ENCODE results near the gene ZNF532. TPM values are rescaled to one million over a fixed set of nuclear protein-coding genes. Genes with fewer than 3 reads are reported as not detected.

The ZNF532 gene
- total RNA-seq, 1 donor from 2014 or later = 41.3 TPM

DNA sequence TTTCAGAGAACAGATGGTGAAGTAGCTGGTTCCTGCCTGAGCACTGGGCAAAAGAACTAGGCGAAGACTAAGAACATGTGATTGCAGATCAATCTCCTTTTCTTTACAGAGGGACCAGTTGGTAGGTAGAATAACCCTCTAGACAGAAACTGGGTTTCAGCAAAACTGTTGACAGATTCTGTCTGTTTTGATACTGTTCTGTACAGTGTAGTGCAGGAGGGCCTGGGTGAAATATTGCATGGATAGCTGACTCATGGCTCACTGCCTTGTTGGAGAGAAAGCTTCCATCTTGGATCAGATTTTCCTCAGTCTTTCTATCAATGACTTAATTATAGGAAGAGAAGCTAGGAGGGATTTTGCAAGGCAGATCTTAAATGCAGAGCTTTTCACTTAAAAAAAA, 95.8 kb downstream of the ZNF532 start:
- H3K4me3 ChIP-seq (ENCODE audit: low read depth, low read length) = no peak overlapping the region
- H3K27me3 ChIP-seq (ENCODE audit: control insufficient read depth, insufficient read depth, low read length) = no peaks in the 10 kb centered on the region
- DNase-seq (ENCODE audit: low read depth) (no peak), FAIRE-seq (no peak)
- no peaks in the 10 kb centered on the region for H3K36me3 ChIP-seq (ENCODE audit: control insufficient read depth, insufficient read depth, low read length)
- TF ChIP-seq, protein P1, sequence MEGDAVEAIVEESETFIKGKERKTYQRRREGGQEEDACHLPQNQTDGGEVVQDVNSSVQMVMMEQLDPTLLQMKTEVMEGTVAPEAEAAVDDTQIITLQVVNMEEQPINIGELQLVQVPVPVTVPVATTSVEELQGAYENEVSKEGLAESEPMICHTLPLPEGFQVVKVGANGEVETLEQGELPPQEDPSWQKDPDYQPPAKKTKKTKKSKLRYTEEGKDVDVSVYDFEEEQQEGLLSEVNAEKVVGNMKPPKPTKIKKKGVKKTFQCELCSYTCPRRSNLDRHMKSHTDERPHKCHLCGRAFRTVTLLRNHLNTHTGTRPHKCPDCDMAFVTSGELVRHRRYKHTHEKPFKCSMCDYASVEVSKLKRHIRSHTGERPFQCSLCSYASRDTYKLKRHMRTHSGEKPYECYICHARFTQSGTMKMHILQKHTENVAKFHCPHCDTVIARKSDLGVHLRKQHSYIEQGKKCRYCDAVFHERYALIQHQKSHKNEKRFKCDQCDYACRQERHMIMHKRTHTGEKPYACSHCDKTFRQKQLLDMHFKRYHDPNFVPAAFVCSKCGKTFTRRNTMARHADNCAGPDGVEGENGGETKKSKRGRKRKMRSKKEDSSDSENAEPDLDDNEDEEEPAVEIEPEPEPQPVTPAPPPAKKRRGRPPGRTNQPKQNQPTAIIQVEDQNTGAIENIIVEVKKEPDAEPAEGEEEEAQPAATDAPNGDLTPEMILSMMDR (IDR thresholded peaks at IDR 0.05; ENCODE audit: insufficient read depth, low read length, severe bottlenecking) = no peak

DNA sequence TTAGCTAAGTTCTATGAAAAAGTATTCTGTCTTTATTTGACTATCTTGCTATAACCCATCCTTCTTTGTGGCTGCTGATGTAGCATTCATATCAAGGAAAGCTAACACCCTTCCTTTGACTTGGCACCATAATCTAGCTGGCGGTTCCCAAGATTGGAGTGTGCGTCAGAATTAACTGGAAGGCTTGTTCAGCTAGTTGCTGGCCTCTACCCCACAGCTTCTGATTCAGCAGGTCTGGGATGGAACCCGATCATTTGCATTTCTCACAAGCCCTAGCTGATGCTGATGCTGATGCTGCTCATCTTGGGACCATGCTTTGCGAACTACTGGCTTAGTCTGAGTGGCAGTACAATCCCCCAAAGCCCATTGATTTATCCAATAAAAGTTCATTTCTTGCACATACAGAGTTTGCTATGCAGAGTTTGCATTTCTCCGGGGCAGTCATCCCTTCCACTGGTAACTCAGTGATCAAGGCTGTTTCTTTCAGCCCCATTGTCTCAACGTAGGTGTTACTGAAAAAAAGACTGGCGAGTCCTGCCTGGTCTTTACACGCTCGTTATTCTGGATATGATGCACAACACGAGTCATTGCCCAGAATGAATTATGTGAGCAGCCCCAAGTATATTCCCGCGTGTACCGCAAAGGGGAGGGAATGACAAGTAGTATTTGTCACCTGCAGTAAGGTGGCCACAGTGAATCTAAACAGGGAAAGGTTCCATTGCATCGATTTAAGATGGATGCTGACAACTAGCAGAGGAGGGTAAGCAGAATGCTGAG, 96.5 kb downstream of the ZNF532 start:
- no peaks in the 10 kb centered on the region for H3K36me3 ChIP-seq (ENCODE audit: control insufficient read depth, insufficient read depth, low read length)
- DNase-seq (ENCODE audit: low read depth) = no peak

DNA sequence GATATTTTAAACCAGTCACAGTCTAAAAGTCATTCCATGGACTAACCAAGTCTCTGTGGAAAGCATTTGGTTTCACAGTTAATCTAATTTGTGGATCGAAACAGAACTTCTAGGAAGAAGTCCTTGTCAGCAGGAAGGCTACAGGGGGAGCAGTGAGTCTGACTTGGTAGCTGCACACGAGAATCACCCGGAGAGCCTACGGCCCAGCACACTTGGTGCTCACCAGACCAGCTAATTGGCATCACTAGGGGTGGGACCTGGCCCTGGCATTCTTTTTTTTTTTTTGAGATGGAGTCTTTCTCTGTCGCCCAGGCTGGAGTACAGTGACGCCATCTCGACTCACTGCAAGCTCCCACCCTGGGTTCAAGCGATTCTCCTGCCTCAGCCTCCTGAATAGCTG, 97.7 kb downstream of the ZNF532 start:
- Histone ChIP-seq H3K36me3 (ENCODE audit: control insufficient read depth, insufficient read depth, low read length) (peaks cover 3% of the 10 kb centered on the region), H3K27me3 (ENCODE audit: control insufficient read depth, insufficient read depth, low read length) (no peaks in the 10 kb centered on the region), H3K4me3 (ENCODE audit: low read depth, low read length) (no peak overlapping the region)
- TF ChIP-seq, protein P1 (IDR thresholded peaks at IDR 0.05; ENCODE audit: insufficient read depth, low read length, severe bottlenecking) = no peak
- no peak for FAIRE-seq
- no peak for DNase-seq (ENCODE audit: low read depth)

More for the DNA sequence above, 96.5 kb downstream of the ZNF532 start:
- no peak for FAIRE-seq
- TF ChIP-seq, protein P1 (IDR thresholded peaks at IDR 0.05; ENCODE audit: insufficient read depth, low read length, severe bottlenecking) = no peak
- no peaks in the 10 kb centered on the region for H3K27me3 ChIP-seq (ENCODE audit: control insufficient read depth, insufficient read depth, low read length)
- H3K4me3 ChIP-seq (ENCODE audit: low read depth, low read length) = no peak overlapping the region

DNA sequence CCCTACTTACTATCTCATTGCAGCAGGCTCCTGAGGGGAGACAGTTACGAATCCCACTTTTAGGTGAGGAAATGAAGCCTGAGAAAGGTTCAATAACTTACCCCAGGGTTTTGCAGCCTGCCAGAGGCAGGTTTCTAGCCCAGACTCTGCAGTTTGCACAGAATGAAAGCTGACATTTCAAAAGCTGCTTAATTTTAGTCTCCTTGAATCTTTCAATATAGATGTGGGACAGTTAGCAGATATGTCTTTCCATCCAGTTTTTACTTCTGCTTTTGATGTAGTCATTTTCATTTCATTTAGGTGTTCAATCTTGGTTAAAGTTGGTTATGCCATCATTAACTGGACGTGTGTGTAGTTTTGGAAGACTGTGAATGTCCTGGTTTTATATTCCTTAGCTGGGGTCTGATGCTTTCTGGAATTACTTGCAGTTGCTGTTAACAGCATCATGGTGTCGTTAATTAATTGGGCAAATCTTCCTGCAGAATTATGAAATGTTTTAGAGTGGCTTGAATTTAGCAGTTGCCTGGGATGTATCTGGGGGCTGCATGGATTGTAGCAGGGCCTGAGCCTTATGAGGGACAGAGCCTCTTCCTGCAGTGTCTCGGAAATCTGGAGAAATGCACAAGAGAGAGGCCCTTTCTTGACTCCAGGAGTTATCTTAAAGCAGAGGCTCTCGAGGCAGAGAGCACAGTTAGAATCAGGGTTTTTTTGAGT, 100.8 kb downstream of the ZNF532 start:
- no peak for DNase-seq (ENCODE audit: low read depth)
- Histone ChIP-seq H3K36me3 (ENCODE audit: control insufficient read depth, insufficient read depth, low read length) (peaks cover 5% of the 10 kb centered on the region), H3K27me3 (ENCODE audit: control insufficient read depth, insufficient read depth, low read length) (no peaks in the 10 kb centered on the region), H3K4me3 (ENCODE audit: low read depth, low read length) (no peak overlapping the region)
- TF ChIP-seq, protein P1 (IDR thresholded peaks at IDR 0.05; ENCODE audit: insufficient read depth, low read length, severe bottlenecking) = no peak
- FAIRE-seq = no peak

DNA sequence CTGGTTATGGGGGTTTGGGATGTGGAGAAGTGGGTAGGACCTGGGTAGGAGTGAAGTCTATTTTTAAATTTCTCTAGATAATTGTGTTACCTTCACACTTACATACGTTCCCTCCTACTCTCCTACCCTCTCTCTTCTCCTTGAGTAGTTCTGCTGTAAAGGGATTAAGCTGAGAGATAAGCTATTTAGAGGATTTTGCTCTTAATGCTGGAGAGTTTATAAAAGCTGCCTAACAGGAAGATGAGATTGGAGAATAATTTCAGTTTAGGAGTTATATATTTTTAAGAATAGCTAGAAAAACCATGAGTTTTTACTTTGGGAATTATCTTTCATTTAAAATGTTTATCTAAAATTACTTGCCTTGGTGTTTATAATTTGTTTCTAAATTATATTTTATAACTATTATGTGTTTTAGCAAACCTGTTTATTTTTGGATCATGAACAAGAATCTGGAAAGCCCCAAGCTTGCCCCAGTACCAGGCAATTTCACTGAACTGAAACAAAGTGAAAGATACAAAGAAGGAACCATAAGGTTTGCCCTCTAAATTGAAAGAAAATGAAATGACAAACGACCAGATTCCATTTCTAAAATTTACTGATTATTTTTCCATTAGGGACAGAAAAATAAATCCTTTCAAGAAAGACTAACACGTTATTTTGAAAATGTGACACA, 101.5 kb downstream of the ZNF532 start:
- FAIRE-seq (no peak), DNase-seq (ENCODE audit: low read depth) (no peak)
- peaks cover 5% of the 10 kb centered on the region for H3K36me3 ChIP-seq (ENCODE audit: control insufficient read depth, insufficient read depth, low read length)
- TF ChIP-seq, protein P1 (IDR thresholded peaks at IDR 0.05; ENCODE audit: insufficient read depth, low read length, severe bottlenecking) = no peak
- no peaks in the 10 kb centered on the region for H3K27me3 ChIP-seq (ENCODE audit: control insufficient read depth, insufficient read depth, low read length)
- no peak overlapping the region for H3K4me3 ChIP-seq (ENCODE audit: low read depth, low read length)

Data from bronchial epithelial cell (primary cell).